ENCODE data around the gene TSPAN6. TPM values are rescaled to one million over a fixed set of nuclear protein-coding genes. Genes with fewer than 3 reads are reported as not detected.

TSPAN6 gene
- polyA plus RNA-seq, 3 donors, result not detected

DNA sequence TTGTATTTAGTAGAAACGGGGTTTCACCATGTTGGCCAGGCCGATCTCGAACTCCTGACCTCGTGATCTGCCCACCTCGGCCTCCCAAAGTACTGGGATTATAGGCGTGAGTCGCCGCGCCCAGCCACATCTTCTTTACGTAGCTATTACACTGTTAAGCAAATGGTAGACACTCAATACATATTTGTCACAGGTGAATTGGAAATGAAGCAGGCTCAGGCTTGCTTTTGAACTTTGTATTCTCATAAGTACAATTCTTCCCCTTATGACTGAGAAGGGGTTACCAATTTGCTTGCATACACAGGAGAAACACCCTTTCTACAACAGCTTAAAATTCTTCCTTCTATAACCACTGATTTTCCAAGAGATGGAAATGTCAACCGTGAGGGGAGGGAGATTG, 6.6 kb upstream of the TSPAN6 start:
- Histone ChIP-seq H3K36me3 (replicated peaks in 1 of 2; ENCODE audit: control insufficient read depth in 1 of 2, insufficient read depth in 2 of 2, low read length in 2 of 2) (no peaks in the 10 kb centered on the region), H3K27ac (ENCODE audit: low read depth in 1 of 2, low read length in 2 of 2) (no peak overlapping the region), H2AFZ (ENCODE audit: insufficient read depth, low read depth, low read length, poor library complexity, severe bottlenecking) (no peak overlapping the region), H3K79me2 (ENCODE audit: insufficient read depth, low read length) (no peaks in the 10 kb centered on the region), H4K20me1 (ENCODE audit: insufficient read depth, low read length) (no peaks in the 10 kb centered on the region), H3K9me3 (replicated peaks in 1 of 2; ENCODE audit: control insufficient read depth in 1 of 2, insufficient read depth in 1 of 2, low read length in 2 of 2) (no peaks in the 10 kb centered on the region), H3K4me1 (ENCODE audit: control insufficient read depth in 1 of 2, insufficient read depth in 2 of 2, low read length in 2 of 2) (peaks cover 0 to 3% of the 10 kb centered on the region in 2 donors), H3K4me3 (replicated peaks in 1 of 3; ENCODE audit: low read depth in 2 of 3, low read length in 3 of 3) (no peak overlapping the region), H3K9ac (ENCODE audit: insufficient read depth, low read length, poor library complexity, severe bottlenecking) (no peak overlapping the region), H3K27me3 (ENCODE audit: control insufficient read depth in 2 of 2, insufficient read depth in 2 of 2, low read length in 2 of 2) (peaks cover 37 to 45% of the 10 kb centered on the region in 2 donors), H3K4me2 (replicated peaks; ENCODE audit: extremely low read depth, low read length, poor library complexity, severe bottlenecking) (no peak overlapping the region)
- H3K9me3 Mint-ChIP-seq, result peaks cover 0 to 2% (median 0%) of the 10 kb centered on the region in 7 donors
- no peak for DNase-seq
- H3K36me3 Mint-ChIP-seq, result no peaks in the 10 kb centered on the region
- H3K27me3 Mint-ChIP-seq (ENCODE audit: low read depth in 3 of 3), result peaks cover 28 to 52% (median 41%) of the 10 kb centered on the region in 3 donors
- TF ChIP-seq, protein P1, sequence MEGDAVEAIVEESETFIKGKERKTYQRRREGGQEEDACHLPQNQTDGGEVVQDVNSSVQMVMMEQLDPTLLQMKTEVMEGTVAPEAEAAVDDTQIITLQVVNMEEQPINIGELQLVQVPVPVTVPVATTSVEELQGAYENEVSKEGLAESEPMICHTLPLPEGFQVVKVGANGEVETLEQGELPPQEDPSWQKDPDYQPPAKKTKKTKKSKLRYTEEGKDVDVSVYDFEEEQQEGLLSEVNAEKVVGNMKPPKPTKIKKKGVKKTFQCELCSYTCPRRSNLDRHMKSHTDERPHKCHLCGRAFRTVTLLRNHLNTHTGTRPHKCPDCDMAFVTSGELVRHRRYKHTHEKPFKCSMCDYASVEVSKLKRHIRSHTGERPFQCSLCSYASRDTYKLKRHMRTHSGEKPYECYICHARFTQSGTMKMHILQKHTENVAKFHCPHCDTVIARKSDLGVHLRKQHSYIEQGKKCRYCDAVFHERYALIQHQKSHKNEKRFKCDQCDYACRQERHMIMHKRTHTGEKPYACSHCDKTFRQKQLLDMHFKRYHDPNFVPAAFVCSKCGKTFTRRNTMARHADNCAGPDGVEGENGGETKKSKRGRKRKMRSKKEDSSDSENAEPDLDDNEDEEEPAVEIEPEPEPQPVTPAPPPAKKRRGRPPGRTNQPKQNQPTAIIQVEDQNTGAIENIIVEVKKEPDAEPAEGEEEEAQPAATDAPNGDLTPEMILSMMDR (IDR thresholded peaks at IDR 0.05), result no peak
- H3K4me3 Mint-ChIP-seq, result no peak overlapping the region
- peaks cover 7% of the 10 kb centered on the region for H3K4me1 Mint-ChIP-seq
- intact Hi-C loops (cut with micrococcal nuclease), result no loop called here
- WGBS (ENCODE audit: insufficient coverage), result 97% methylated on average over 6 of the region's 11 CpGs
- H3K27ac Mint-ChIP-seq, result no peak overlapping the region

DNA sequence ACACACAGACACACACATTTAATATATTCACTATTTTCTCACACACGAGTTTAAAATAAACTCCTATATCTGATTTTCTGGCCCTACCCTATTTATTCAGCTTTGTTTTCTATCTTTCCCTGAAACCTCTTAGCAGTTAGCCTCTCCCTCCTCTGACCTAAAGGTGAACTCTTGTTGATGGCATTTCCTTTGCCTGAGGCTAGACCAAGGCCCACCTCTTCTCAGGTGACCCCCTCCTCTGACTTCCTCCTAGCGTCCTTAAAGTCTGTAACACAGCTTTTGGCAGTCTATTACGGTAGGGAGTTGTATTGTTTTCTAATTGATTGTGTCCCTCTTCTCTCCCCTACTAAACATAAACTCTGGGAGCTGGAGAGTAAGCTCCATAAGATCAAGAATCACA, 5.7 kb upstream of the TSPAN6 start:
- no peaks in the 10 kb centered on the region for H3K79me2 ChIP-seq (ENCODE audit: insufficient read depth, low read length)
- intact Hi-C loops (cut with micrococcal nuclease), result no loop called here
- peaks cover 0 to 2% (median 0%) of the 10 kb centered on the region in 7 donors for H3K9me3 Mint-ChIP-seq
- H2AFZ ChIP-seq (ENCODE audit: insufficient read depth, low read depth, low read length, poor library complexity, severe bottlenecking), result no peak overlapping the region
- no peak overlapping the region for H3K27ac Mint-ChIP-seq
- no peak overlapping the region for H3K4me3 ChIP-seq (replicated peaks in 1 of 3; ENCODE audit: low read depth in 2 of 3, low read length in 3 of 3)
- DNase-seq, result no peak
- H3K27me3 ChIP-seq (ENCODE audit: control insufficient read depth in 2 of 2, insufficient read depth in 2 of 2, low read length in 2 of 2), result peaks cover 42 to 49% of the 10 kb centered on the region in 2 donors
- TF ChIP-seq, protein P1 (IDR thresholded peaks at IDR 0.05), result no peak
- H3K27me3 Mint-ChIP-seq (ENCODE audit: low read depth in 3 of 3), result peaks cover 31 to 53% (median 50%) of the 10 kb centered on the region in 3 donors
- H3K36me3 ChIP-seq (replicated peaks in 1 of 2; ENCODE audit: control insufficient read depth in 1 of 2, insufficient read depth in 2 of 2, low read length in 2 of 2), result no peaks in the 10 kb centered on the region
- peaks cover 7% of the 10 kb centered on the region for H3K4me1 Mint-ChIP-seq
- no peak overlapping the region for H3K4me2 ChIP-seq (replicated peaks; ENCODE audit: extremely low read depth, low read length, poor library complexity, severe bottlenecking)
- H3K4me3 Mint-ChIP-seq, result no peak overlapping the region
- H3K9ac ChIP-seq (ENCODE audit: insufficient read depth, low read length, poor library complexity, severe bottlenecking), result no peak overlapping the region
- H4K20me1 ChIP-seq (ENCODE audit: insufficient read depth, low read length), result no peaks in the 10 kb centered on the region
- H3K36me3 Mint-ChIP-seq, result no peaks in the 10 kb centered on the region
- 100% methylated on average over 1 of the region's 3 CpGs for WGBS (ENCODE audit: insufficient coverage)
- H3K27ac ChIP-seq (ENCODE audit: low read depth in 1 of 2, low read length in 2 of 2), result no peak overlapping the region
- no peaks in the 10 kb centered on the region for H3K9me3 ChIP-seq (replicated peaks in 1 of 2; ENCODE audit: control insufficient read depth in 1 of 2, insufficient read depth in 1 of 2, low read length in 2 of 2)
- H3K4me1 ChIP-seq (ENCODE audit: control insufficient read depth in 1 of 2, insufficient read depth in 2 of 2, low read length in 2 of 2), result peaks cover 0 to 3% of the 10 kb centered on the region in 2 donors
